Measurements from ENCODE around the gene NEU1.

Gene NEU1

GRCh38 chr6:31837369-31838113 is 25.1 kb downstream of the NEU1 start:
- TF ChIP-seq GATA3 (IDR thresholded peaks at IDR 0.05; ENCODE audit: low read depth, low read length) = no peak
- no peak for TF ChIP-seq GATA2 (IDR thresholded peaks at IDR 0.05; ENCODE audit: low read depth, low read length)

- TF ChIP-seq GATA2 (IDR thresholded peaks at IDR 0.05; ENCODE audit: low read depth, low read length) = no peak
- no peak for TF ChIP-seq GATA3 (IDR thresholded peaks at IDR 0.05; ENCODE audit: low read depth, low read length)
Observed at GRCh38 chr6:31836474-31837368, 25.9 kb downstream of the NEU1 start.

- no peak for TF ChIP-seq GATA3 (IDR thresholded peaks at IDR 0.05; ENCODE audit: low read depth, low read length)
- TF ChIP-seq GATA2 (IDR thresholded peaks at IDR 0.05; ENCODE audit: low read depth, low read length) = no peak
Observed at GRCh38 chr6:31836047-31836473, 26.6 kb downstream of the NEU1 start.

- TF ChIP-seq GATA3 (IDR thresholded peaks at IDR 0.05; ENCODE audit: low read depth, low read length) (no peak), GATA2 (IDR thresholded peaks at IDR 0.05; ENCODE audit: low read depth, low read length) (no peak)
Observed at GRCh38 chr6:31834367-31835250, 28.0 kb downstream of the NEU1 start.

- no peak for TF ChIP-seq GATA2 (IDR thresholded peaks at IDR 0.05; ENCODE audit: low read depth, low read length)
- TF ChIP-seq GATA3 (IDR thresholded peaks at IDR 0.05; ENCODE audit: low read depth, low read length) = no peak
Observed at GRCh38 chr6:31831350-31832215, 31.0 kb downstream of the NEU1 start.

GRCh38 chr6:31830886-31831335 is 31.7 kb downstream of the NEU1 start:
- no peak for TF ChIP-seq GATA3 (IDR thresholded peaks at IDR 0.05; ENCODE audit: low read depth, low read length)
- TF ChIP-seq GATA2 (IDR thresholded peaks at IDR 0.05; ENCODE audit: low read depth, low read length) = no peak

GRCh38 chr6:31829633-31830283 is 32.9 kb downstream of the NEU1 start:
- TF ChIP-seq GATA2 (IDR thresholded peaks at IDR 0.05; ENCODE audit: low read depth, low read length) = no peak
- no peak for TF ChIP-seq GATA3 (IDR thresholded peaks at IDR 0.05; ENCODE audit: low read depth, low read length)

- TF ChIP-seq GATA3 (IDR thresholded peaks at IDR 0.05; ENCODE audit: low read depth, low read length) = no peak
- no peak for TF ChIP-seq GATA2 (IDR thresholded peaks at IDR 0.05; ENCODE audit: low read depth, low read length)
Observed at GRCh38 chr6:31827286-31828079, 35.1 kb downstream of the NEU1 start, which contains the start of gene HSPA1B. Gene HSPA1B, plus strand, starts transcription at chr6:31827738. Its CDS starts 213 bp downstream, at chr6:31827951.

GRCh38 chr6:31826793-31827285 is 35.8 kb downstream of the NEU1 start:
- TF ChIP-seq GATA2 (IDR thresholded peaks at IDR 0.05; ENCODE audit: low read depth, low read length) (no peak), GATA3 (IDR thresholded peaks at IDR 0.05; ENCODE audit: low read depth, low read length) (no peak)

- no peak for TF ChIP-seq GATA3 (IDR thresholded peaks at IDR 0.05; ENCODE audit: low read depth, low read length)
- TF ChIP-seq GATA2 (IDR thresholded peaks at IDR 0.05; ENCODE audit: low read depth, low read length) = no peak
Observed at GRCh38 chr6:31825553-31825952, 37.1 kb downstream of the NEU1 start.

GRCh38 chr6:31822036-31822821 is 40.4 kb downstream of the NEU1 start:
- TF ChIP-seq GATA2 (IDR thresholded peaks at IDR 0.05; ENCODE audit: low read depth, low read length) (no peak), GATA3 (IDR thresholded peaks at IDR 0.05; ENCODE audit: low read depth, low read length) (no peak)
